Stomach (tissue), 9 donors: Measurements from ENCODE around the gene NDC80. TPM values are rescaled to one million over a fixed set of nuclear protein-coding genes. Genes with fewer than 3 reads are reported as not detected.

ENCODE experiments used
- DNase-seq, 2 donors: peaks; one replicate each; pipeline versions ENCODE4 v3.0.0 to v3.0.0-alpha.2; 2013 to 2019
- H3K27ac ChIP-seq, 5 donors: fragments of 200-600 bp in 4 of 5; sonication (generic) in 4 of 5; one replicate each; pipeline ENCODE4 v1.5.1; 2013 to 2019; ENCODE audit warnings: mild to moderate bottlenecking in 1 of 5, moderate library complexity in 1 of 5
- H3K27me3 ChIP-seq, 3 donors: fragments of 200-600 bp; sonication (generic); one replicate each; pipeline ENCODE4 v1.5.1; 2017 to 2019; ENCODE audit warnings: mixed run types in 1 of 3
- H3K36me3 ChIP-seq, 4 donors: fragments of 200-600 bp; sonication (generic); 1 replicate in 3 of 4; 2 replicates in 1 of 4; pipeline ENCODE4 v1.5.1; 2016 to 2019
- H3K4me1 ChIP-seq, 4 donors: fragments of 200-600 bp; sonication (generic); one replicate each; pipeline ENCODE4 v1.5.1; 2016 to 2019
- H3K4me3 ChIP-seq, 4 donors: fragments of 200-600 bp; sonication (generic) in 3 of 4; one replicate each; pipeline ENCODE4 v1.5.1; 2016 to 2019; ENCODE audit warnings: mild to moderate bottlenecking in 1 of 4
- H3K9me3 ChIP-seq, 4 donors: fragments of 200-600 bp; sonication (generic); one replicate each; pipeline ENCODE4 v1.5.1; 2016 to 2019
- EP300 ChIP-seq: sonication (generic); formaldehyde crosslinking; IDR thresholded peaks from one replicate; pipeline ENCODE4 v1.6.1; 2017; ENCODE audit warnings: antibody characterized with exemption
- POLR2A ChIP-seq, 4 donors: fragments of 450-650 bp; IDR thresholded peaks; one replicate each; pipeline ENCODE4 v1.6.1; 2016; ENCODE audit warnings: antibody characterized with exemption in 4 of 4, control low read depth in 2 of 4, mild to moderate bottlenecking in 1 of 4, moderate library complexity in 1 of 4
- POLR2AphosphoS5 ChIP-seq, 3 donors: sonication (generic); formaldehyde crosslinking; IDR thresholded peaks; one replicate each; pipeline ENCODE4 v1.6.1; 2016; ENCODE audit warnings: antibody characterized with exemption in 3 of 3
- WGBS, 5 donors: extraction: QIAGEN DNeasy Blood & Tissue Kit in 3 of 5; methylation state at CpG; one replicate each; pipeline versions ENCODE4 v1.1.5 to v1.1.7; 2013 to 2018; 5-methylcytosine and 5-hydroxymethylcytosine counted together
- intact Hi-C: fragments of 100-400 bp; cut with DNase I; formaldehyde crosslinking; loops from one replicate; pipeline ENCODE4 v1.15.1; 2023; ENCODE audit warnings: low total_unique reads
- polyA plus RNA-seq, 3 donors: library from polyadenylated mRNA; stranded (reverse); fragments of 200-250 nt; gene quantifications; one replicate each; pipeline ENCODE4 v1.2.3, GENCODE V29; 2013
- small RNA-seq, 4 donors: library from RNA; depleted of rRNA; stranded (forward); fragments of <200 nt; gene quantifications; one replicate each; pipeline ENCODE3, GENCODE V24; 2016
- total RNA-seq, 5 donors: library from RNA; depleted of rRNA; stranded (reverse); fragments of >200 nt; gene quantifications; one replicate each; pipeline versions ENCODE4 v1.1.0 to v1.2.3, GENCODE V29; 2014 to 2016
- TF ChIP-seq, protein P1 (sequence below), 7 experiments: fragments of 450-650 bp in 4 of 7; fragments of 200-600 bp in 3 of 7; sonication (generic) in 3 of 7; IDR thresholded peaks; one replicate each; pipeline ENCODE4 v1.5.1; 2016 to 2019; ENCODE audit warnings: antibody characterized with exemption in 7 of 7, control low read depth in 2 of 7, mild to moderate bottlenecking in 1 of 7
- donor health status: healthy with polysubstance abuse.
- donor health status: Bipolar disorder and iron deficiency.
- donor health status: healthy.

NDC80 gene
- total and polyA plus RNA-seq, 8 donors, result 1.4 to 25.7 (median 3.3) TPM

DNA sequence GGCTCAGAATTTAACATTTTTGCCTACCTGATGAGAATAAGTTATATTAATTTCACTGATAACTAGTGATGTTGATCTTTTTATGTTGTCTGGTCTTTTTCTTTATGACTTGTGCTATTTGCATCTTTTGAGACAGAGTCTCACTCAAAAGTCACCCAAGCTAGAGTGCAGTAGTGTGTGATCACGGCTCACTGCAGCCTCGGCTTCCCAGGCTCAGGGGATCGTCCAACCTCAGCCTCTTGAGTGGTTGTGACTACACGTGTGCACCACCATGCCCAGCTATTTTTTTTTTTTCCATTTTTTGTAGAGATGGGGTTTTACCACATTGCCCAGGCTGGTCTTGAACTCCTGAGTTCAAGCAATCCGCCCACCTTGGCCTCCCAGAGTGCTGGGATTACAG lies 91.6 kb downstream of the NDC80 start:
- WGBS, 5 donors, result 82 to 90% (median 85%) methylated on average over 5 of the region's 5 CpGs

More for the DNA sequence above, 91.6 kb downstream of the NDC80 start:
- Histone ChIP-seq H3K4me1 (peaks cover 21 to 76% (median 49%) of the 10 kb centered on the region in 4 donors), H3K27me3 (no peaks in the 10 kb centered on the region), H3K36me3 (peaks cover 13 to 23% (median 15%) of the 10 kb centered on the region in 4 donors), H3K4me3 (no peak overlapping the region), H3K27ac (no peak overlapping the region), H3K9me3 (no peaks in the 10 kb centered on the region)
- intact Hi-C loops, result no loop called here
- DNase-seq, result no peak
- TF ChIP-seq, protein P1, sequence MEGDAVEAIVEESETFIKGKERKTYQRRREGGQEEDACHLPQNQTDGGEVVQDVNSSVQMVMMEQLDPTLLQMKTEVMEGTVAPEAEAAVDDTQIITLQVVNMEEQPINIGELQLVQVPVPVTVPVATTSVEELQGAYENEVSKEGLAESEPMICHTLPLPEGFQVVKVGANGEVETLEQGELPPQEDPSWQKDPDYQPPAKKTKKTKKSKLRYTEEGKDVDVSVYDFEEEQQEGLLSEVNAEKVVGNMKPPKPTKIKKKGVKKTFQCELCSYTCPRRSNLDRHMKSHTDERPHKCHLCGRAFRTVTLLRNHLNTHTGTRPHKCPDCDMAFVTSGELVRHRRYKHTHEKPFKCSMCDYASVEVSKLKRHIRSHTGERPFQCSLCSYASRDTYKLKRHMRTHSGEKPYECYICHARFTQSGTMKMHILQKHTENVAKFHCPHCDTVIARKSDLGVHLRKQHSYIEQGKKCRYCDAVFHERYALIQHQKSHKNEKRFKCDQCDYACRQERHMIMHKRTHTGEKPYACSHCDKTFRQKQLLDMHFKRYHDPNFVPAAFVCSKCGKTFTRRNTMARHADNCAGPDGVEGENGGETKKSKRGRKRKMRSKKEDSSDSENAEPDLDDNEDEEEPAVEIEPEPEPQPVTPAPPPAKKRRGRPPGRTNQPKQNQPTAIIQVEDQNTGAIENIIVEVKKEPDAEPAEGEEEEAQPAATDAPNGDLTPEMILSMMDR (IDR thresholded peaks at IDR 0.05), result no peak
- TF ChIP-seq POLR2AphosphoS5 (IDR thresholded peaks at IDR 0.05) (no peak), POLR2A (IDR thresholded peaks at IDR 0.05) (no peak), EP300 (no peak)

Small RNA genes within 50 kb of the gene (small RNA-seq; reads per million reads assigned to genes)
- gene RF00019 (0 reads per million in 4 donors), gene RF01233 (0 reads per million in 4 donors), gene RNU6-340P (0 reads per million in 4 donors)

Other genes starting within 250 kb of the NDC80 start
- 10 to 100 TPM in 1 of 5 donors, 1 to 10 TPM in 3, under 1 TPM in 1; 0.89 to 17.1 (median 3.5) TPM for gene METTL4, start 52 bp upstream of the NDC80 start, total RNA-seq
- 1 to 10 TPM; 4.4 to 7.1 (median 5.5) TPM for gene METTL4, start 52 bp upstream of the NDC80 start, polyA plus RNA-seq
- 100 to 1,000 TPM in 3 of 5 donors, 10 to 100 TPM in 2; 53.6 to 377 (median 107) TPM for gene SMCHD1, start 84.2 kb downstream of the NDC80 start, total RNA-seq
- gene SMCHD1, start 84.2 kb downstream of the NDC80 start, polyA plus RNA-seq, result 1 to 10 TPM; 5.0 to 8.1 (median 5.7) TPM